HTERT RPE-1 (cell line): ENCODE results near the gene CALML5.
"Not testable (repeated sequence)": the region's sequence is repeated elsewhere in the genome, so short reads cannot be mapped to it uniquely, and the experiment has no call there.

Experiments used
- in situ Hi-C: fragments of 300-500 bp; cut with MboI; formaldehyde crosslinking; loops from 4 replicates; pipeline ENCODE4 v1.14.3; 2020; ENCODE audit warnings: low sequenced_read_pairs

The CALML5 gene

DNA sequence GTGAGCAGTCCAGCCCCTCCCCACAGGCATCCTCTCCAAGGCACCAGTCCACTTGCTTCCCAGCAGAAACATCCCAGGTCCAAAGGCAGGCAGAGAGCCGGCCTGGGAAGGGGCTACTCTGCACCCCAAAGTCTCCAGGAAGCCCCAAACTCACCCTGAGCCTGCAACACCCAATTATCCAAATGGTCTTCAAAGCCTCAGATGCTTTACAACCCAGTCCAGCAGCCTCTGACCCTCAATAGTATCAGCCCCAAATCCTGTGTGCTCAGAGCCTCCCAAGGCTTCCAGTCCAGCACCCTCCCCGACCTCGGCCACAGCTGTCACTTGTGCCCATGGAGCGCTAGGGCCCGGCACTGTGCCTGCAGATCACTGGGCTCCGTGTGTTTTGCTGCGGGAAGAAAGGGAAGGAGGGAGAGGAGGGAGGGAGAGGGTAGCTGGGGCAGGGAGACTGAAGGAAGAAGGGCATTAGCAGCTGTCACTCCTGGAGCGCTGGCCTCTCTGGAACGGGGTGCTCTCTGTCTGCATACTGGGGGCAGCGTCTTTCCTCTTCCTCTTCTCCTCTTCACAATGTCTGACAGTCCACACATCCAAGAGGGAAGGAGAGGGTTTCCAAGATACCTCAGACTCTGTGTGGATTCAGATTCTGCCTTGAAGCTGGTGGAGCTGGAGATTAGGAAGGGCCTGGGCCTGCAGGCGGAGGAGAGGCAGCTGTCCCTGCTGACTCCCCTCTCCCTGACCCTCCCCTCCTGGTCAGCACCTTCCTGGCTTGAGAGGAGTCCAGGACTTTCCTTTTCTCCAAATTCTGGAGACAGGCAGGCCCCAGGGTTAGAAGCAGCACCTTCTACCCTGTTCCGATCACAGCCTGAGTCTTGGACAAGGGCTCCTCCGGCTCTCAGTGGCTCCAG lies 13.2 kb downstream of the CALML5 start:
- in situ Hi-C loops: no loop called here

GRCh38 chr10:5485290-5485689 lies 14.1 kb downstream of the CALML5 start:
- in situ Hi-C loops: no loop called here

DNA sequence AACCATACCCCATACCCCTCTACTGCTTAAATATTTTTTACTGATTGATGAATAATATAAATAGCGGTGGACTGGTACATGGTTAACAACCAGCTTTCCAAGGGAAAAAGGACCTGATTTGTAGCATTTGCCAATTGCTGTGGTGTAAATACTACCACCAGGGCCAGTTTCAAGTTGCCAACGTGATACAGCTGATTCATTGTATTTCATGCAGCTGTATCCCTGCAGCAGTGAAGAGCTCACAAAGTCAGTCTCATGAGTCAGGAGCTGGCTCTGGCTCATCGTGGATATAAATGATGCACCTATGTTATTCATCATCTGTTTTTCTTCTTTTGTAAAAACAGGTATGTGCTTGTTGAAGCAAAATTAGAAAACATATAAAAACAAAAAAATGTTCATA lies 15.2 kb downstream of the CALML5 start:
- in situ Hi-C loops: no loop called here

- in situ Hi-C loops: no loop called here
These were observed 17.4 kb downstream of the CALML5 start for GRCh38 chr10:5482016-5482415.

DNA sequence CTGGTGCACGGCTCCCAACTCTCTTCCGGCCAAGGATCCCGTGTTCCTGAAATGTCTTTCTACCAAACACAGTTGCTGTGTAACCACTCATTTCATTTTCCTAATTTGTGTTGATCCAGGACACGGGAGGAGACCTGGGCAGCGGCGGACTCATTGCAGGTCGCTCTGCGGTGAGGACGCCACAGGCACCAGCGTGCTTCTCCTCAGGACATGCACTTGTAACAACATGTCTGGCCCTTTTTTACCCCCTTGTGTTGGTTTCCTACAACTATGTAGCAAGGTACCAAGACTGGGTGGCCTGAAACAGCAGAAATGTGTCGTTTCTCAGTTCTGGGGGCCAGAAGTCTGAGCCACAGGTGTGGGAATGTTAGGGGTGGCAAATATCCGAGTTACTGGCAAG lies 18.2 kb downstream of the CALML5 start:
- in situ Hi-C loops: no loop called here

GRCh38 chr10:5480162-5480941 lies 19.0 kb downstream of the CALML5 start:
- in situ Hi-C loops: no loop called here

- in situ Hi-C loops: no loop called here
These were observed 19.7 kb downstream of the CALML5 start for GRCh38 chr10:5479481-5480161.

- in situ Hi-C loops: no loop called here
These were observed 20.6 kb downstream of the CALML5 start for GRCh38 chr10:5478694-5479305.

- in situ Hi-C loops: no loop called here
These were observed 21.2 kb downstream of the CALML5 start for GRCh38 chr10:5477948-5478693.

DNA sequence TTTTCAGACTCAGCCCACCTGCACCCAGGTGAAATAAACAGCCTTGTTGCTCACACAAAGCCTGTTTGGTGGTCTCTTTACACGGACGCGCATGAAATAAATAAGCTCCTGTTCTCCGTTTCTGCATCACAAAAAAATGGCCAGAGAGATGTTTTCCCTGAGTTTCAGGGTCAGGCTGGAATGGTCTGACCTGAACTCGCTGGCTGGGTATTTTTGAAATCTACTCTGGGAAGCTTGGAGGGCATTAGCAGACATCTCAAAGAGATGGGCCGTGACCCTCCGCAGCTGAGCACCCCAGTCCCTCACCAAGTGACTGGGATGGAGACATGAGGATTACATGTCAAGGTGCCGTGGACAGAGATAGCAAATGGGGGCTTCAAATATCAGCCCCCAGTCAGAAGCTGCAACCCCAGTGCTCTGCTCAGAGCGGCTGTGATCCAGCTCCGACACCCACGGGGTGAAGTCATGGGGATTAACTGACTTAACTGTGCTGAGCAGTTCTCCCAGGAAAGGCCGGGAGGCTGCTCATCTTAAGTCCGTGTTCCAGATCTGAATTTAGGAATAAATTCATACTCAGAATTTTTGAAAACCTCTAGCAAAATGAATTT lies 22.3 kb downstream of the CALML5 start:
- in situ Hi-C loops: no loop called here

GRCh38 chr10:5475974-5476807 lies 23.2 kb downstream of the CALML5 start:
- in situ Hi-C loops: not testable (repeated sequence)

- in situ Hi-C loops: not testable (repeated sequence)
These were observed 24.3 kb downstream of the CALML5 start for GRCh38 chr10:5475088-5475487.

GRCh38 chr10:5474642-5475041 lies 24.7 kb downstream of the CALML5 start:
- in situ Hi-C loops: not testable (repeated sequence)

- in situ Hi-C loops: no loop called here
These were observed 29.2 kb downstream of the CALML5 start for GRCh38 chr10:5470062-5470751.

DNA sequence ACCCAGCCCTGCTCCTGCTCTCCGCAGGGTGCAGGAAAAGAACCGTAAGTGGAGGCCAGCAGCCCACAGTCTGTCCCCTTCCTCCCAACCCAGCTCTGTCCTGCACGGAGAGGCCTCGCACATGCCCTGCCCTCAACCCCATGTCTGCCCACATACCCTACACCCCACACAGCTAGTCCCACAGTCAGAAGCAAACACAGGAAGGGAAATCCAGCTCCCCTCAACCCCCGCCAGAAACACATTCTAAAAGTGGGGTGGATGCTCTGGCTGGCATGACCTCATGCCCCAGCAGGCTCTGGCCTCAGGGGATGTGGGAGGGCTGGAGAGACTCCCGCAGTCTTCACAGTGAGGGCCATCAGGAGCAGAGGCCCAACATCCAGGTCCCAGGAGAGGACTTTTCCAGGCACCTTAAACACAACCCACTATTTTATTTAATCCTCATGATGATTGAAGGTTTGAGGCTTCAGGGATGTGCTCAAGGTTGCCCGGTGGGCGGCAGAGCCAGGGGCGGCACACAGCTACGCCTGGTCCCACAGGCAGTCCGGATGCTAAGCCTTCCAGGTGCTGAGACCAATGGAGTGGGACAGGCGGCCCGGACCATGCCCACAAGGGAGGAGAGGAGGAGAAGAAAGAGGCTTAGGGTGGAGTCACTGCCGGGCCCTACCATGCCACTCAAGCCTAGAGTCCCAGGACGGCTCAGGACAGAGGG lies 29.9 kb downstream of the CALML5 start:
- in situ Hi-C loops: no loop called here

DNA sequence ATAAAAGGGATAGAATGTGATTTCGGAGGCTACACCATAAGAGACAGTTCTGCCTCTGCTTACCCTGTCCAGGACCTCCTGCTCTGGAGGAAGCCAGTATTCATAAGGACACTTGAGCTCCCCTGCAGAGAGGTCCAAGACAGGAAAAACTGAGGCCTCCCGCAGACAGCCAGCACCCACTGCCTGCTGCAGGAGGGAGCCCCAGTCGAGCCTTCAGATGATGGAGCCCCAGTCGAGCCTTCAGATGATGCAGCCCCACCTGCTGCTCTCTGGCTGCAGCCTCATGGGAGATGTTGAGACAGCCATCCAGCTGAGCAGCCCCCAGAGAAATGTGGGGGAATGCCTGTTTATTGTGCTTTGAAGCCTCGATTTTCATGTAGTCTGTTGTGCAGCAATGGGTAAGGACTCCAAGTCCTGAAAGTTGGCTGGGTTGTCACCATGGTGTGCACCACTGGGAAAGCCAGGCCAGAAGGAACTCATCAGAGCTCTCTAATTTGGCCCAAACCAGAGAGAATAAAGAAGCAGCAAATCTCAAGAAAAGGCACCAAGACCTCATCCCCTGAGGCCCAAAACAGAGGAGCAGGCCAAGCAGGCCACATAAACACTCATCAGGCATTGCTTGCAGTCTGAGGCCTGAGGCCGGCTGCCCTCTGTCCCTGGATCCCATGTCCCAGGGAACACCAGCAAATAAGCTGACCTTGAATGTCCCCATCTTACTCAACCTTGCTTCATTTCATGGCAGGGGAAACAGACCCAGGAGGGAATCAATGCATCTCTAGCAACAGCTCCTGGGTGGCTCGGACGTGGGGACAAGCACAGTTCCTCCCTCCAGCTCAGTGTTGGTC lies 30.9 kb downstream of the CALML5 start:
- in situ Hi-C loops: no loop called here
